ENCODE data around the gene NDUFA8. TPM values are rescaled to one million over a fixed set of nuclear protein-coding genes. Genes with fewer than 3 reads are reported as not detected.

NDUFA8 gene
- total RNA-seq, 4 donors from 2014 or later = 18.0 to 26.0 (median 22.5) TPM

- no peak overlapping the region for H3K27ac ChIP-seq
- no peak overlapping the region for H3K4me3 ChIP-seq
- TF ChIP-seq POLR2A (IDR thresholded peaks at IDR 0.05) (no peak), EP300 (IDR thresholded peaks at IDR 0.05) (no peak), CTCF (IDR thresholded peaks at IDR 0.05) (no peak)
- H3K27me3 ChIP-seq = peaks cover 0 to 22% of the 10 kb centered on the region in 2 donors
- no peaks in the 10 kb centered on the region for H3K9me3 ChIP-seq
- no peaks in the 10 kb centered on the region for H3K36me3 ChIP-seq
- no peaks in the 10 kb centered on the region for H3K4me1 ChIP-seq
- DNase-seq (ENCODE audit: low spot score in 2 of 2) = no peak
- 79 to 88% methylated on average over 8 of the region's 8 CpGs for WGBS, 2 donors
These were observed 27.3 kb upstream of the NDUFA8 start for GRCh38 chr9:122186777-122187470.

GRCh38 chr9:122186301-122186700, 26.7 kb upstream of the NDUFA8 start:
- no peak for TF ChIP-seq EP300 (IDR thresholded peaks at IDR 0.05)
- no peak for TF ChIP-seq POLR2A (IDR thresholded peaks at IDR 0.05)
- TF ChIP-seq CTCF (IDR thresholded peaks at IDR 0.05) = no peak
- H3K4me1 ChIP-seq = no peaks in the 10 kb centered on the region
- 54 to 58% methylated on average over 5 of the region's 5 CpGs for WGBS, 2 donors
- no peaks in the 10 kb centered on the region for H3K36me3 ChIP-seq
- DNase-seq (ENCODE audit: low spot score in 2 of 2) = no peak
- H3K4me3 ChIP-seq = no peak overlapping the region
- H3K9me3 ChIP-seq = no peaks in the 10 kb centered on the region
- H3K27ac ChIP-seq = no peak overlapping the region
- peaks cover 0 to 27% of the 10 kb centered on the region in 2 donors for H3K27me3 ChIP-seq

DNA sequence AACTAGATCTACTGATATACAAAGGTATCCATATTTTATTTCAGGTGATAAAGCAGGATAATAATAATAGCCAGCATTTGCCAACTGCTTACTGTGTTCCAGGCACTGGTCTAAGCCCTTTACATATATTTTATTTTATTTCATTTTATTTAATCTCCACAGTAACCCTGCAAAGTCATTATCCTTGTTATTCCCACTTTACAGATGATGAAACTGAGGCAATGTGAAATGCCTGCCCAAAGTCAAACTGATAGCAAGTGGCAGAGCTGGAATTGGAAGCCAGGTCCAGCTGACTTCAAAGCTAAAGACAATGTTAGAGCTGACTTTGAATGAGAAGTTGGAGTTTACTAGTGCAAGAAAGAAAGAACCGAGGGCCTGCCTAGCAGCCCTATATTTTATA, 25.0 kb upstream of the NDUFA8 start:
- Histone ChIP-seq H3K27me3 (peaks cover 0 to 28% of the 10 kb centered on the region in 2 donors), H3K4me1 (no peaks in the 10 kb centered on the region), H3K4me3 (no peak overlapping the region), H3K27ac (no peak overlapping the region), H3K36me3 (no peaks in the 10 kb centered on the region), H3K9me3 (no peaks in the 10 kb centered on the region)
- TF ChIP-seq POLR2A (IDR thresholded peaks at IDR 0.05) (no peak), CTCF (IDR thresholded peaks at IDR 0.05) (no peak), EP300 (IDR thresholded peaks at IDR 0.05) (no peak)
- DNase-seq (ENCODE audit: low spot score in 2 of 2) = no peak
- WGBS, 2 donors = 79 to 83% methylated on average over 1 of the region's 1 CpG

- Histone ChIP-seq H3K27ac (no peak overlapping the region), H3K27me3 (peaks cover 0 to 28% of the 10 kb centered on the region in 2 donors), H3K4me3 (no peak overlapping the region), H3K36me3 (no peaks in the 10 kb centered on the region), H3K9me3 (no peaks in the 10 kb centered on the region), H3K4me1 (no peaks in the 10 kb centered on the region)
- WGBS, 2 donors = 43 to 50% methylated on average over 7 of the region's 7 CpGs
- TF ChIP-seq CTCF (IDR thresholded peaks at IDR 0.05) = no peak
- no peak for TF ChIP-seq EP300 (IDR thresholded peaks at IDR 0.05)
- no peak for TF ChIP-seq POLR2A (IDR thresholded peaks at IDR 0.05)
- no peak for DNase-seq (ENCODE audit: low spot score in 2 of 2)
These were observed 23.9 kb upstream of the NDUFA8 start for GRCh38 chr9:122183501-122183900.

GRCh38 chr9:122180633-122181032, 21.1 kb upstream of the NDUFA8 start:
- WGBS, 2 donors = 27 to 72% methylated on average over 4 of the region's 4 CpGs
- DNase-seq (ENCODE audit: low spot score in 2 of 2) = no peak

More at GRCh38 chr9:122180633-122181032, 21.1 kb upstream of the NDUFA8 start:
- H3K27ac ChIP-seq = no peak overlapping the region
- peaks cover 0 to 28% of the 10 kb centered on the region in 2 donors for H3K27me3 ChIP-seq
- TF ChIP-seq EP300 (IDR thresholded peaks at IDR 0.05) (no peak), CTCF (IDR thresholded peaks at IDR 0.05) (no peak), POLR2A (IDR thresholded peaks at IDR 0.05) (no peak)
- H3K36me3 ChIP-seq = no peaks in the 10 kb centered on the region
- no peaks in the 10 kb centered on the region for H3K4me1 ChIP-seq
- no peak overlapping the region for H3K4me3 ChIP-seq
- H3K9me3 ChIP-seq = no peaks in the 10 kb centered on the region
